HepG2 (cell line): ENCODE data around the gene VWA7. TPM values are rescaled to one million over a fixed set of nuclear protein-coding genes. Genes with fewer than 3 reads are reported as not detected.

Experiments
- DRAP1 ChIP-seq: IDR thresholded peaks from 2 replicates; pipeline ENCODE4 v1.6.1; 2016; ENCODE audit warnings: missing genetic modification reagents, missing compliant biosample characterization
- E2F1 ChIP-seq: sonication (generic); formaldehyde crosslinking; IDR thresholded peaks from 2 replicates; pipeline ENCODE4 v1.5.0; 2020; ENCODE audit warnings: missing genetic modification reagents
- ELF4 ChIP-seq: sonication (generic); formaldehyde crosslinking; IDR thresholded peaks from 2 replicates; pipeline ENCODE4 v1.5.0; 2020; ENCODE audit warnings: missing genetic modification reagents, mild to moderate bottlenecking, moderate library complexity, borderline replicate concordance
- GABPA ChIP-seq, 2 experiments: IDR thresholded peaks; 2 replicates each; pipeline ENCODE4 v1.6.1; 2011 to 2016; ENCODE audit warnings: low read depth in 2 of 2, low read length in 1 of 2, missing biosample characterization in 1 of 2, missing genetic modification characterization in 1 of 2
- MATR3 ChIP-seq: sonication (generic); formaldehyde crosslinking; IDR thresholded peaks from 2 replicates; pipeline ENCODE4 v1.4.0; 2020; ENCODE audit warnings: missing genetic modification reagents
- MXD4 ChIP-seq: IDR thresholded peaks from 2 replicates; pipeline ENCODE4 v1.6.1; 2016; ENCODE audit warnings: mild to moderate bottlenecking, missing biosample characterization, missing genetic modification reagents
- NFAT5 ChIP-seq: sonication (generic); formaldehyde crosslinking; IDR thresholded peaks from 2 replicates; pipeline ENCODE4 v1.4.0; 2020; ENCODE audit warnings: missing genetic modification reagents
- PCBP1 ChIP-seq: fragments of 200-400 bp; formaldehyde crosslinking; IDR thresholded peaks from 2 replicates; pipeline ENCODE4 v1.6.1; 2017; ENCODE audit warnings: mild to moderate bottlenecking, low read depth, low read length, borderline replicate concordance
- SMAD1 ChIP-seq: sonication (generic); formaldehyde crosslinking; IDR thresholded peaks from 2 replicates; pipeline ENCODE4 v1.4.0; 2020; ENCODE audit warnings: missing genetic modification reagents, low read depth, mild to moderate bottlenecking, borderline replicate concordance
- SOX5 ChIP-seq: IDR thresholded peaks from 2 replicates; pipeline ENCODE4 v1.6.1; 2016; ENCODE audit warnings: borderline replicate concordance
- TCF7L2 ChIP-seq: IDR thresholded peaks from 2 replicates; pipeline ENCODE4 v1.6.1; 2011; ENCODE audit warnings: mild to moderate bottlenecking, low read depth, low read length, moderate library complexity
- TFE3 ChIP-seq: IDR thresholded peaks from 2 replicates; pipeline ENCODE4 v1.6.1; 2016
- ZBTB2 ChIP-seq: sonication (generic); formaldehyde crosslinking; IDR thresholded peaks from 2 replicates; pipeline ENCODE4 v1.8.0; 2022; ENCODE audit warnings: low read depth, missing genetic modification reagents
- ZNF382 ChIP-seq: sonication (generic); formaldehyde crosslinking; IDR thresholded peaks from 2 replicates; pipeline ENCODE4 v1.5.0; 2020; ENCODE audit warnings: missing genetic modification reagents, mild to moderate bottlenecking, borderline replicate concordance
- ZNF703 ChIP-seq: sonication (generic); formaldehyde crosslinking; IDR thresholded peaks from 2 replicates; pipeline ENCODE4 v1.5.1; 2020; ENCODE audit warnings: missing genetic modification reagents, mild to moderate bottlenecking, moderate library complexity, borderline replicate concordance
- ZSCAN31 ChIP-seq: sonication (generic); formaldehyde crosslinking; IDR thresholded peaks from 2 replicates; pipeline ENCODE4 v1.5.0; 2020; ENCODE audit warnings: low read depth, mild to moderate bottlenecking, missing genetic modification reagents
- polyA plus RNA-seq, 8 experiments: library from polyadenylated mRNA; depleted of rRNA in 3 of 8; stranded (reverse) in 7 of 8; unstranded in 1 of 8; fragments of >200 nt; fragmentation: Illumina TruSeq in 4 of 8; extraction: Trizol in 4 of 8; gene quantifications; 2 replicates each; pipeline versions ENCODE4 v1.2.1 to v1.2.3, GENCODE V29; 2011 to 2016; ENCODE audit warnings: low read depth in 4 of 8, missing spikeins in 1 of 8, mixed read lengths in 1 of 8; ENCODE audit not compliant: insufficient read depth in 1 of 8
- total RNA-seq, 5 experiments: library from RNA; depleted of rRNA; stranded (reverse); fragments of >200 nt; fragmentation: Illumina TruSeq; extraction: Trizol; gene quantifications; 2 replicates each; pipeline ENCODE4 v1.2.3, GENCODE V29; 2016; ENCODE audit warnings: low read depth in 1 of 5
- TF ChIP-seq, protein P1 (sequence below): sonication (generic); formaldehyde crosslinking; IDR thresholded peaks from 2 replicates; pipeline ENCODE4 v1.8.1; 2023; ENCODE audit warnings: mild to moderate bottlenecking, inconsistent platforms, moderate library complexity, missing genetic modification reagents, borderline replicate concordance

The VWA7 gene
- total and polyA plus RNA-seq, 2 of the 13 experiments (the other 11 are each of a cell fraction or from before 2014, with no cell fraction given), result 0.86 to 3.3 TPM

DNA sequence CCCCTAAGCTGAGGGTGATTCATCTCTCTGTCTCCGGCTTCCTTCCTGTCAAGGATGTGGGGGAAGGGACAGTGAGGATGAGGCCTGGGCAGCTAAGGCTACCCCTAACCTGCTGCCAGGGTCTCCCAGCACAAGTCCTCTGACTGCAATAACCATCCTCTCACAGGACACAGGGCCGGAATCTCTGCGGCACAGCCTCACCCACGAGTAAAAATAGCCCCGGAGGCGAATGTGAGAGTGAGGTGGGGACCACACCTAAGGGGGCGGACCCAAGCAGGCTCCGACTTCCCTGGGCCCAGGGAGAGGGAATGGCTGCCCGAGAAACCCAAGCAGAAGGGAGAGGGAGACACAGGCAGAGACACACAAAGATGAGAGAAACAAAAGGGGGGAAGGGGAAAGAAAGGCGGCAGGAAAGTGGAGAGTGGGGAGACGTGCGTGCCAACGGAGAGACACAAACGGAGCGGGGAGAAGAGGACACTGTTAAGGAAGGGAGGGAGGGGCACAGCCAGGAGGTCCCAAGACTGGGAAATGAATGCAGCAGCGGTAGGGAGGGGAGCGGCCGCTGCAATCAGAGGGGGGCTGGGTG lies 42.2 kb downstream of the VWA7 start (continued):
- TF ChIP-seq ELF4 (CRISPR knock-in tag) (no peak), TFE3 (CRISPR knock-in tag) (no peak), PCBP1 (0 out of 2 replicates have a peak, but pooled peaks have one; percentile 23), MXD4 (CRISPR knock-in tag) (no peak), SOX5 (0 out of 2 replicates have a peak, but pooled peaks have one; percentile 36), MATR3 (no peak), ZNF382 (CRISPR knock-in tag) (no peak), DRAP1 (CRISPR knock-in tag) (peak; percentile 57; the same call in 1 of the 2 replicates), ZBTB2 (CRISPR knock-in tag) (no peak), ZNF703 (CRISPR knock-in tag) (no peak), GABPA (IDR thresholded peaks at IDR 0.05; ENCODE audit: low read depth, low read length) (no peak), GABPA (CRISPR knock-in tag; IDR thresholded peaks at IDR 0.05; ENCODE audit: low read depth) (peak; percentile 77), SMAD1 (CRISPR knock-in tag) (no peak; the same call in 1 of the 2 replicates), E2F1 (CRISPR knock-in tag) (no peak), TCF7L2 (no peak), ZSCAN31 (CRISPR knock-in tag) (0 out of 2 replicates have a peak, but pooled peaks have one; percentile 12), NFAT5 (CRISPR knock-in tag) (0 out of 2 replicates have a peak, but pooled peaks have one; percentile 27)
- TF ChIP-seq, protein P1, sequence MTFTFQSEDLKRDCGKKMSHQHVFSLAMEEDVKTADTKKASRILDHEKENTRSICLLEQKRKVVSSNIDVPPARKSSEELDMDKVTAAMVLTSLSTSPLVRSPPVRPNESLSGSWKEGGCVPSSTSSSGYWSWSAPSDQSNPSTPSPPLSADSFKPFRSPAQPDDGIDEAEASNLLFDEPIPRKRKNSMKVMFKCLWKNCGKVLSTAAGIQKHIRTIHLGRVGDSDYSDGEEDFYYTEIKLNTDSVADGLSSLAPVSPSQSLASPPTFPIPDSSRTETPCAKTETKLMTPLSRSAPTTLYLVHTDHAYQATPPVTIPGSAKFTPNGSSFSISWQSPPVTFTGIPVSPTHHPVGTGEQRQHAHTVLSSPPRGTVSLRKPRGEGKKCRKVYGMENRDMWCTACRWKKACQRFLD (CRISPR knock-in tag), result no peak
